HG03135 (cell line): Measurements from ENCODE around the gene MEF2A.

Experiments used
- ATAC-seq: cut with Tn5 transposase; IDR thresholded peaks from one replicate; pipeline ENCODE4 v1.9.1; 2021; ENCODE audit warnings: mild to moderate bottlenecking, moderate library complexity; ENCODE audit not compliant: unreplicated experiment

The MEF2A gene

DNA sequence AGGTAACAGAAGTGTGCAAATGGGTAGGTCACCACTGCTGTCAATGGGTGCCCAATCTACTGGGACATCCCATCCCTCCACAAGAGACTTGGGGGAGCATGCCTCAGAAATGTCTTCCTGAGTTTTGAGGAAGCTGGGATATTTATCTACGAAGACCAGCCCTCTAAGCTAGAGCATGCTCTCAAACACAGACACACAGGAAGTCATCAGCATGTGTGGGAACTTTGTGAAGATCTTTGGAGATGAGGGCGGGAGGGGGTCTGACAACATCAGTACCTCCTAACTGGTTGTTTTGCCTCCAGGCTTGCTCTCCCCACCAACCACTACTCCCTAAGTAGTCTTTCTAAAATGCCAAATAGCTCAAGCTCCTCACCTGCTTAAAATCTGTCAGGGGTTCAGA lies 3.5 kb upstream of the MEF2A start:
- no peak for ATAC-seq

DNA sequence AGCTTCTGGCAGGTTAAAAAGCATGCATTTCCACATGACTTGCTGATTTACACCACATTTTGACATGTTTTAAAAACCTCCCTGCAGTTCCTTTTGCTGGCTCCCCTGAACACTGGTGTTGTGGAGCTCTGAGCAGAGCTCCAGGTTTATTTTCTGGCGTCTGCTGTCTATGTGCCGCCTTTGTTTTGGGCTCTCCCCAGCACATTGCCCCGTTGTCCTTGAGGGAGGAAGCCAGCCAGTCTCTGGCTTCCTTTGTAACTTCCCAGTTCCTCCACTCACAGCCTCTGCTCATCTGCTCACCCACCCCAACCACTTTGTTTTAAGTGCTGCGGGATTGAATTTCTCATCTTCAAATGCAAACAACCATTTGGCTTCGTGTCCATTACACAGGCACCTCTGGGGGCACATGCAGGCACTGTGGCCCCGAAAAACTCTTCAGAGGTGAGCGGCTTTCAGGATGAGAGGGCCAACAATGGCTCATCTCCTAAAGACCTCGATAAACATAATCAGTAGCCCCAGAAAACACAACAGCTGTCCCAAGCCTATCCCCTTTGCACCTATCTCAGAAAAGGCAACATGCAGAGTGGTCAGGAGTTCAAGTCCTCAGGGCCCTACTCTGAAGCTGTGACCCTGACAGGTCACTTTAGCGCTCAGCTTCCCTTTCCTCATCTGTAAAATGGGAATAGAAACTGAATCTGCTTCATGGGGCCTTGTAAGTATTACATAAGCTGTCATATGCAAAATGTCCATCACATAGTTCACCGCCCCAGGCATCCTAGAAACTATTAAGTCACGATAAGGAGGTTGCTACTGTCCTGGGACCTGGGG lies 1.3 kb upstream of the MEF2A start:
- ATAC-seq, result peak; percentile 35

DNA sequence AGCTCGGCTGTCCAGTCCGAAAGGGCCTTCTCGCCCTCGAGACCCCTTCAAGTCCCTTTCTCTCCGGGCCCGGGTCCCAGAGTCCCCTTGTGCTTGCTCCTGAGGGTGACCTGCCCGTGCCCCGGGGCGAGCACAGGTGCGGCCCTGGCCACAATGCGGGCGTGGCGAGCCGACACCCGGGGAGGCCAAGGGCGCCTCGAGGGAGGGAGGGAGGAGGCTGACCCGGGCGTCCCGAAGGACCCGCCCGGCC lies 810 bp upstream of the MEF2A start:
- ATAC-seq, result no peak

DNA sequence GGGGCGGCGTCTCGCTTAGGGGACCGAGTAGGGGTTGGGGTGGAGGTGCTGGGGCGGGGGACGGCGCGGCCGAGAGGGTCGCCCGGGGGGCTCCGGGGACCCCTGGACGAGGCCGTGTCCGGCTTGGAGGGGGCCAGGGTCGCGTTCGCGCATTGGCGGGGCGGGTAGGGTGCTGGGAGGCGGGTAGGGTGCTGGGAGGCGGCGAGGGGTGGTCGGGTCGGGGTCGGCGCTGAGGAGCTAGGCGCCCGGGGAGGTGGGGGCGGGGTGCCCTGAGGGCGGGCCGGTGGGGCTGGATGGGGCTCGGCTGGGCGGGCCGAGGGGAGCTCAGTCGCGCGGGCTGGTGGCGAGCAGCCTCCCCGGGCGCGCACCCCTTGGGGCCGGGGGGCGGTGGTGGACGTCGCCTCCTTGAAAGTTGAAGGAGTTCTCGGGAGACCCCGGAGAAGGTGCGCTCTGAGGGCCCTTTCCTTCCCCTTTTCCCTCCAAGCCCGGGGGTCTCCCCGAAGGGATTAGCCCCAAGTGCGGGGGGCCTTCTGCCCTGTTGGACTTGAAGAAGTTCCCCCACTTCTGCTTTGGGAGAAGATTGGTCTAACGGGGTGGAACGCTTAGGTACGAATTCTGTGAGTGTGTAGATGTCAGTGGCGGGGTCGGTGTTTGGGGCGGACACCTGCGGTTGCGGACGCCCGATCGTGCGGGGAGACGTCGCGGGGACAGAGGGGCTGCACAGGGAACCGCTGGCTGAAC lies 543 bp downstream of the MEF2A start:
- no peak for ATAC-seq

DNA sequence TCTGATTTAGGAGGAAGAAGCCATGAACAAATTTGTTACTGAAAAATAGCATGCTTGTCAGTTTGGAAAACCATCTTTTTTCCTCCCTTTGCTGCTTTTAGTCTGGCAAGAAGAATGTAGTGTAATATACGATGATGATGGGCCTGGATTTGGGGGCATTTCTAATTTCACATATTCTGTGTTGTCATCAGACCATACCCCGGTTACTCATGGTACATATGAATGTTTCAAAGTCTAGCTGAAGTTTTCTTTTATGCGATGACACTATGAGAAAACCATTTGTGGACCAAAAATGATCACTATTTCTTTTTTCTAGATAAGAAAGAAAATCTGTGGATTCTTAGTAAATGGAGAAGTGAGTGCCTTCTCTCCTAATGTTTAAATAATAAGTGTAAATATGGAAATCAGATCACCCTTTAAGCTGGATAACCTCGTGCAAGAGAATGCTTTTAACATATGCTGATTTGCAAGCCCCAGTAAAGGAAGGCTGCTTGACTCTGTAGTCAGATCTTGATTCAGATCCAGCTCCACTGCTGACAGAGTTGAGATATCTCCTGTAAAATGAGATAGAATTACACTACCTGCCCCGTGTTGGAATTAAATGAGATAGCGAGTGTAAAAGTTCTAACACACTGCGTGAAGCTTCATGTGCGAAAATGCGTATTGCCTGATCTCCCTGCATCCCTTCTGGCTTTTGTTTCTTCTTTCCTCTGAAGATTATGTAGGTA lies 3.0 kb downstream of the MEF2A start:
- no peak for ATAC-seq

DNA sequence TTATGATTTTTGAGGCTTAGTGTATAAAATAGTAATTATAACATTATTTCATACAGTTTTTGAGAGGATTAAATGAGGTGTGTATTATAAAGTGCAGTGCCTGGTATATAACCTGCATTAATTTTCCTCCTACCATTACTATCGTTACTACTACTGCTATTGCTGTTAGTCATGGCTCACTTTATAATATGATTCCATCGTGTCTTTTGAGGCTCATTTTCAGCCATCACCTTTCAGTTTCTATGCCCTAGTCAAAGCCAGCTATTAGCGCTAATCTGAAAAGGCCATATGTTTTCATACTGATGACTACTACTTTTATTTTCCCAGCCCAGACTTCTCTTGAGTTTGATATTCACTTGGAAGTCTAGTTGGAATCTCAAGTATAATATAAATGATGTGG lies 5.5 kb downstream of the MEF2A start:
- no peak for ATAC-seq

DNA sequence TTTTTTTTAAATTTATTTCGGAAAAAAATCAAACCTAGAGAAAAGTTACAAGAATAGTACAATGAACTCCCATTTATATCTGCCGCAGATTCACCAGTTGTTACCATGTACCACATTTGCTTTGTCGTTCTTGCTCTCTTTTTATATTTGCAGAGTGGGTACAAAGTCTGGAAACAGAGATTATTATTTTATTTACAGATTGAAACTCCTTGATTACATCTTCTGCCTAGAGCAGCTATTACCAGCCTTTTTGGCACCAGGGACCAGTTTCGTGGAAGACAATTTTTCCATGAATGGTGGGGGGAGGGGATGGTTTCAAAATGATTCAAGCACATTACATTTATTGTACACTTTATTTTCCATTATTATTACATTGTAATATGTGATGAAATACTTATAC lies 8.3 kb downstream of the MEF2A start:
- no peak for ATAC-seq

DNA sequence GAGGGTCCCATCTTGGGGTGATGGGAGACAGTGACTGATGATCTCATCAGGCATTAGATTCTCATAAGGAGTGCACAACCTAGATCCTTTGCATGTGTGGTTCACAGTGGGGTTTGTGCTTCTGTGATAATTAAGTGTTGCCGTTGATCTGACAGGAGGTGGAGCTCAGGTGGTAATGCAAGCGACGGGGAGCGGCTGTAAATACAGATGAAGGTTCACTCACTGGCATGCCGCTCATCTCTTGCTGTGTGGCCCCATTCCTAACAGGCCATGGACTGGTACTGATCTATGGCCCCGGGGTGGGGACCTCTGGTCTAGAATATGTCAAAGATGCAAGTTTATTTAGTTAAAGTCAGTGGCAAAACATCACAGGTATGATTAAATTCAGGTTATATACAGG lies 8.7 kb downstream of the MEF2A start:
- ATAC-seq, result no peak

DNA sequence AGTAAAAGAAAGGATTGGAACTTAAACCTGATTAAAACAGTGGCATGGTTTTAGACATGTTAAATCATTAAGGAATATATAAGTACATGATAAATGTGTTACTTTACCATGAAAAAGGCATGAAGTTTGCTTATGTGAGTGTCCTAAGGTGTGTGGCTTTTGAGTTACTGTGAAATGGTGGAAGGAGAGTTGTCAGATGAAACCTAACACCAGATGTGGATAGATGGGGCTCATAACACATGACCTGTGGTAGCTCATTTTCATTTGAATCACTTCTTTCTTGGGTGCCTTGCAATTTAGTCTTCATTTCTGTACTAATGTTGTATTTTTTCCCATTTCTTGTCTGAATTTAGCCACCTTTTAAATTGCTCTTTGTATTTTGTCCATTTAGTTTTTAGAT lies 13.0 kb downstream of the MEF2A start:
- no peak for ATAC-seq

DNA sequence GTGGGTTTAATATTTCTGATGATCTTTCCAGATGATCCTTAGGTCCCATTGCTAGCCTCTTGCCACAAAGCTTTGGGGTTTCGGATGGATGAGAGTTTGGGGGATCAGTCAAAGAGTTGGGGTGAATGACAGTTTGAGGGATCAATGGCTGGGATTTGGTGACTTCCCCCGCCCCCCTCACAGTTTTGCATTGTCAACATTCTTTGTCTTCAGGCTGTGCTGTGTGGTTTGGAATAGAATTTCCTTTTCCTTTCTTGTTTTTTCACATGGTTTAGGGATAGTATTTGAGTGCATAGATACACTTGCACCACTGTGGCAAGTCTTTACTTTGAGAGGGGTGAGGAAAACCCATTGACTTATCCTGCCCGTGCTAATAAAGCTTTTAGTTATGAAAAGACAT lies 14.3 kb downstream of the MEF2A start:
- ATAC-seq, result no peak

DNA sequence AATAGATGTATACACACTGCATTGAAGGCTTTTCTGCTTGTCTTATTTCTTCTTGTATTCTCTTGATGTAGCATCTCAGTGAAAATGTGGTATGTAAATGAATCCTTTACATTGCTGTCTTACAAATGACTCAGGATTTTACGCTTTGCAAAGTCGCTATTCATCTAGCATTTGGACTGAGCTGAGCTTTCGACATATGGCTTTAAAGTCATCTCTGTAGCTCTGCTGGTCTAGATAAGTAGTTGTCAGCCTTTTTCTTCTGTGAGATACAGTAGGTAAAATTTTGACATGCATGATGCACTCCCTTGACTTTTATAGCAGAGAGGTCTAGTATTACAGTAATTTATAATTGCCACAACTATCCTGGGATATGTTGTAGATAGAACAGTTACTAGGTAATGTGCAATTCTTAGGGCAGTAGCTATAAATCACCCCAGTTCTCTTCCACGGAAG lies 16.8 kb downstream of the MEF2A start:
- no peak for ATAC-seq

DNA sequence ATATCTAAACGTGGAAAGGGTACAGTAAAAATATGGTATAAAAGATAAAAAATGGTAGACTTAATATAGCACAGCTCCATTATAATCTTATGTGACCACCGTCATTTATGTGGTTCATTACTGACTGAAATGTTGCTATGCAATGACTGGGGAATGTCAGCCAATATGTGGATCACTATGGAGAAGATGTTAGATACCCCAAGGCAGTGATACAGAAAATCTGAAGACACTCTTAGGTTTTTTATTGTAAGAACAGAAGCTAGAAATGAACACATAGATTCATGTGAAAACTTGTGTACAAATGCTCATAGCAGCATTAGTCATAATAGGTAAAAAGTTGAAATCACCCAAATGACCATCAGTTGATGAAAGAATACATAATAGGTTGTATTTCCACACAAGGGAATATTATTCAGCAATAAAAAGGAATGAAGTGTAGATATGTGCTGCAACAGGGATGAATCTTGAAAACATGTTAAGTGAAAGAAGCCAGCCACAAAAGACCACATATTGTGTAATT lies 18.4 kb downstream of the MEF2A start:
- no peak for ATAC-seq

DNA sequence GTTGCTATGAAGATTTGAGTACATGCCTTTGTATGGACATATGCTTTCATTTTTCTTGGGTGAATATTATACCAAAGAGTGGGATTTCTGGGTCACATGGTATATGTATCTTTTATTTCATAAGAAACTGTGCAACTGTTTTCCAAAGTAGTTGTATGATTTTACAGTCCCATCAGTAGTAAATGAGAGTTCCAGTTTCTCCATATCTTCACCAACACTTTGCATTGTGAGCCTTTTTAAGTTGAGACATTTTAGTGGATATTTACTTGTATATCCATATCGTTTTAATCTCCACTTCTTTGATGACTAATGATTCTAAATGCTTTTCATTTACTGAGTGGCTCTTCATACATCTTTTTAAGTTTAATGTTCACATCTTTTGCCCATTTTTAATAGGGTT lies 20.3 kb downstream of the MEF2A start:
- ATAC-seq, result no peak

DNA sequence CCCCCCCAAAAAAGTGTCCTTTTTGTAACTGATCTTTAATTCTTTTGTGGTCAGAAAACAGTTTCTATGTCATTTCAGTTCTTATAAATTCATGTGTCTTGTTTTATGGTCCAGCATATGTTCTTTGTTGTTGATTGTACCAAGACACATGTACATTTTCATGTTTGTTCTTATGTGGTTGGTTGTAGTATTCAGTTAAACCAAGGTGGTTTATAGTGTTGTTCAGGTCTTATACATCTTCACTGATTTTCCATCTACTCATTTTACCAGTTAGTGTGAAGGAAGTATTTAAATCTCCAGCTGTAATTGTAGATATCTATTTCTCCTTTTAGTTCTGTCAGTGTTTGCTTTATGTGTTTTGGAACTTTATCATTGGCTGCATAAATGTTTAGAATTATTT lies 24.0 kb downstream of the MEF2A start:
- ATAC-seq, result no peak

DNA sequence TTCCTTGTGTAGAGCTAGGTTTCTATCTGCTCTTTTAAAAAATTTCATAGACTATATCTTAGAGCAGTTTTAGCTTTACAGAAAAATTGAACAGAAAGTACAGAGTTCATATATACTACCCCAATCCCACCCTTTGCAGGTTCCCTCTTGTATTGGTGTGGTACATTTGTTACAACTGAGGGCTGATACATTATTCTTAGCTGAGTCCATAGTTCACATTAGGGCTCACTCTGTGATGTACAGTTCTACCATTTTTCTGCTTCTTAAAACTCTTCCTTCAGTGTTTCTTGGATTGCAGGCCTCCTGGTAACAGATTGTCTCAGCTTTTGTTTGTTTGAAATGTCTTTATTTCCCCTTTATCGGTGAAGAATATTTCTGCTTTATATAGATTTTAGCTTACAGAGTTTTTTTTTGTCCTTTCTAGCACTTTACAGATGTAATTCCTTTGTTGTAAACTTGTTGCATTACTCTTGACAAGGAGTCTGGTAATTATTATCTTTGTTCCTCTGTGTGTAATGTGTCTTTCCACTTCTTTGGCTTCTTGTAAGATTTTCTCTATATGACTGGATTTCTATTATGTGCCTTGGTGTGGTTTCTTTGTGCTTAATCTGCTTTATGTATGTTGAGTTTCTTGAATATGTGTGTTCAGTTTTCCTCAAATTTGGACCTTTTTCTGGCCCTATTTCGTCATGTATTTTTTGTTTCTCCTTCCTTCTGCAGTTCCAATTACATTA lies 25.3 kb downstream of the MEF2A start:
- peak; percentile 66 for ATAC-seq

DNA sequence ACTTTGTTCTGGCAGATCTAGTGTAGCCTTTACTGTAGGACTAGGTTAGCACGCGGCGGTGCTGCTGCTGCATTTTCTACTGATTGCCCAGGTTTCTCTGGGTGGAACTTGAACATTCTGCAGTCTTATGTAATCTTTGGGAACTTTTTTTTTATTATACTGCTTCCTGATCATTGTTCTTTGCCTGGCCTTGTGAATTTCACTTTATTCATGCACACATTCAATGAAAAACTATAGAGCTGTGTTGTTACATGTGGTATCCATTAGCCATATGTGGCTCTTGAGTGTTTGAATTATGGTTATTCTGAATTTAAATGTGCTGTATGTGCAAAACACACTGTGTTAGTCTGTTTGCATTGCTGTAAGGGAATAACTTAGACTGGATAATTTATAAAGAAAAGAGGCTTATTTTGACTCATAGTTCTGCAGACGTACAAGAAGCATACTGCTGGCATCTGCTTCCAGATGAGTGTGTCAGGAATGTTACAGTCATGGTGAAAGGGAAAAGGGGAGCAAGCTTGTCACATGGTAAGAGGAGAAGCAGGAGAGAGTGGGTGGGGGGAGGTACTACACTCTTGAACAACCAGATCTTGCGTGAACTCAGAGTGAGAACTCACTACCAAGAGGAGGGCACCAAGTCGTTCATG lies 26.5 kb downstream of the MEF2A start:
- no peak for ATAC-seq

DNA sequence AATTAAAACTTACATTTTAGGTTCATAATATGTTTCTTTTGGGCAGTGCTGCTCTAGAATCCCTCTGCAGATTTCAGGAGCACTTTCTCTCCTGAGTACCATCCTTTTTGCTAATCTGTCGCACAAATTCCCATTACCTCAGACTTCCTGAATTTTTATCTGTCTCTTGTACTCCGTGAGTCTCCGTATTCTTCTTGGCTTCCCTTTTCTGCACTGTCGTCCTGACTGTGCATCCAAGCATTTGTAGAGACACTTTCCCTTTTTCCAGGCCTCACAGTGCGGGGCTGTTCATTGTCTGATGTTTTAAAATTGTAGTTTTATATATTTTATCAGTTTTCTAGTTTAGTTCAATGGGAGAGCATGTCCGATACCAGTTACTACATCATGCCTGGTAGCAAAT lies 27.3 kb downstream of the MEF2A start:
- ATAC-seq, result no peak

DNA sequence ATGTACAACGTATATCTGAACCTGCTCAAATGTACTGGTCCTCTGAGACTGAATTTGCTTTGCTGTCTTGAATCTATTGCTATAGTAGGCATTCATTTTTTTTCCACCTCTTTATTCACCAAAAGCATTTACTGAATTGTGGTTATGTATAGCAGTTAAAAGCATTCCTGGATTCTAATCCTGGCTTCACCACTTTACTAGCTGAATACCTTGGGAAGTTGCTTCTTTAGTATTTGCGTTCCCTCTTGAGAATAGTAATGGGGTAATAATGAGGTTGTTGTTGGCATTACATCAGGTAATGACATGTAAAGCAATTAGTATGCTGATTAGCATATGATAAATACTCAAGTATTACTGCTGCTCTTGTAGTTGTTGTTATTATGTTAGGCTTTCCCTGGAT lies 29.1 kb downstream of the MEF2A start:
- ATAC-seq, result no peak

DNA sequence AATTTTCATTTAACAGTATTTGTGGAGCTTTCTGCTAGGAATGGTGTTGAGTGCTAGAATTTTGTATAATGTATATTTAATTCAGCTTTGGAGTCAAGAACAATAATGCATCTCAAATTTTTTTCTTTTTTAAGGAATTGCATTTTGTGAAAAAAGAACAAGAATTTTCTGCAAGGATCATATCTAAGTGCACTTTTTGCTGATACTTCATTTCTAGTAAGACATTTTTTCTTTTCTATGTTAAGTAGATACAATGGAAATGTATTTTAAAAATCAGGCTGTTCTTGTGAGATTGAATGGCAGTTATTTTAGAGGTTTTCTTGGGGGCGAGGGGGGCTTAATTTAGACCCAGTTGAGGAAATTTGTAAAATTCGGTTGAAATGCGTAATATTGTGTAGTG lies 32.5 kb downstream of the MEF2A start:
- ATAC-seq, result no peak

DNA sequence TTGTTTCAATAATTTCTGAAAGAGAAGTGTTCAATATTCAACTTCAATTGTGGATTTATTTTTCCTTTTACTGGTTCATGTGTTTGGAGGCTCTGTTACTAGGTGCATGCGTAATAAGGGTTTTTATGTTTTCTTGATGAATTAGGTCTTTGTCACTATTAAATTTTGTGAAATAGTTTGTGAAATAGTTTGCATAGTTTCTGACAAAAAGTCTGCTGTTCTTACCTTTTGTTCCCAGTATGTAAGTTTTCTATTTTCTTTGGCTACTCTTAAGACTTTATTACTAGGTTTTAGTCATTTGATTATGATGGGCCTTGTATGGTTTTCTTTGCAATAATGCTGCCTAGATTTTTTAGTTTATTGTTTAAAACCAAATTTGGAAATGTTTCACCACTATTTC lies 38.0 kb downstream of the MEF2A start:
- ATAC-seq, result no peak

DNA sequence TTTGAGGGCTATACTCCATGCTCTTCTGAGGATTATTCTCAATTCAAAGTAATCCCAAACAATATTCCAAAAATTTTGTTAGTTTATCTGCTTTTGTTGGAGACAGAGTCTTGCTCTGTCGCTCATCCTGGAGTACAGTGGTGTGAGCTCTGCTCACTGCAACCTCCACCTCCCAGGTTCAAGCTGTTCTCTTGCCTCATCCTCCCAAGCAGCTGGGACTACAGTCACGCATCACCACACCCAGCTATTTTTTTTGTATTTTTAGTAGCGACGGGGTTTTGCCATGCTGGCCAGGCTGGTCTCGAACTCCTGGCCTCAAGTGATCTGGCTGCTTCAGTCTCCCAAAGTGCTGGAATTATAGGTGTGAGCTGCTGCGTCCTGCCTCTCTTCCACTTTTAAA lies 39.1 kb downstream of the MEF2A start:
- no peak for ATAC-seq
